Measurements from ENCODE around the gene CACNA2D4. TPM values are rescaled to one million over a fixed set of nuclear protein-coding genes. Genes with fewer than 3 reads are reported as not detected.

Gene CACNA2D4
- total RNA-seq, 1 donor from 2014 or later: 2.8 TPM

DNA sequence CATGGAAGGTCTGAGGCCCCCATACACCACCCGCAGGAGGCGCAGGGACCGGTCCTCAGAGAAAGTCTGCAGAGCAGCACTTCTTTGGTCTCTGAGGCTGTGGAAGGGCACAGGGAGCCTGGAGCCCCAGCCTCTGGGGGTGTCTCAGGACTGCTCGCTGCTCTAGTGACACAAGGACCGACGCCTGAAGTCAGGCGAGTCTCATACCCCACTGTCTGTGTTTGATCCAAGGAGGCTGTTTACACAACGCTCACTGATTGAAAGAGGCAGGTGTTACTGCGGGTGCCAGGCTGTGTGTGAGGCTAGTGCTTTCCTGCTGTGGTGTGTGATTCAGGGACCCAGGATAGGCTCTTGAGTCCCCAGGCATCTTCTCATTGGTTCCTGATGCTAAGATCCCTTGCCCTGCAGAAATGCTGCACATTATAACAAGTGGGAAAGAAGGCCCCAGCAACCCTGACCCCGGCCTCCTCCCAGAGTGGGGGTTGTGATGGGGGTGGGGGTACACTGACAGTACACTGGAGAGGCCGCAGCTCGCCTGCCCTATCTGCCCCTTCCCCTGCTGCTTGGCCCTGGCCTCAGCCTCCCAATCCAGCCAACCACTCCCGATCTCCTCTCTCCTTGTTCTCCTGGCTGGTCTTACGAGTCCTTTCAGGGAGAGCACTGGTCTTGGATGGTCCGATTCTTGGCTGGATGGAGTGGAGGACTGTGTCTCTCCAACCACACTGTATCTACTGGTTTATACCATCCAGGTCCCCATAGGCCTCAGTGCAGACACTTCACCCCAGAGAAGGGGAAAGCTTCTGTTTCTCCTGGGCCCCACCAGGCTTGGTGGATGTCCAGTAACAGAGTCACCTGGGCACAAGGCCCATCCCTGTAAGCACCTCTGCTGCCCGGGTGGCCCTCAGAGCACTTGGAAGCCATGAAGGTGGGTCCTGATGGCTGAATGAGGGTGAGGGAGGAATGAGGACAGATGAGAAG lies 6.6 kb downstream of the CACNA2D4 start:
- Mint-ChIP-seq H3K36me3 (ENCODE audit: low read depth) (no peaks in the 10 kb centered on the region), H3K4me1 (peaks cover 16% of the 10 kb centered on the region), H3K9me3 (peaks cover 7% of the 10 kb centered on the region), H3K27ac (no peak overlapping the region), H3K4me3 (no peak overlapping the region), H3K27me3 (peaks cover 19% of the 10 kb centered on the region)
- intact Hi-C loops (cut with micrococcal nuclease): no loop called here
- ChIA-PET POLR2A (interaction anchor here (0.7 kb wide), 2 partner anchors 9 to 41 kb away, joined by 5 to 10 read pairs; no protein-coding TSS in a partner anchor), CTCF (interaction anchor here (0.7 kb wide), 1 partner anchor 455 kb away, joined by 3 read pairs; no protein-coding TSS in a partner anchor)
- no peak for ATAC-seq (ENCODE audit: low read depth)
- TF ChIP-seq, protein P1, sequence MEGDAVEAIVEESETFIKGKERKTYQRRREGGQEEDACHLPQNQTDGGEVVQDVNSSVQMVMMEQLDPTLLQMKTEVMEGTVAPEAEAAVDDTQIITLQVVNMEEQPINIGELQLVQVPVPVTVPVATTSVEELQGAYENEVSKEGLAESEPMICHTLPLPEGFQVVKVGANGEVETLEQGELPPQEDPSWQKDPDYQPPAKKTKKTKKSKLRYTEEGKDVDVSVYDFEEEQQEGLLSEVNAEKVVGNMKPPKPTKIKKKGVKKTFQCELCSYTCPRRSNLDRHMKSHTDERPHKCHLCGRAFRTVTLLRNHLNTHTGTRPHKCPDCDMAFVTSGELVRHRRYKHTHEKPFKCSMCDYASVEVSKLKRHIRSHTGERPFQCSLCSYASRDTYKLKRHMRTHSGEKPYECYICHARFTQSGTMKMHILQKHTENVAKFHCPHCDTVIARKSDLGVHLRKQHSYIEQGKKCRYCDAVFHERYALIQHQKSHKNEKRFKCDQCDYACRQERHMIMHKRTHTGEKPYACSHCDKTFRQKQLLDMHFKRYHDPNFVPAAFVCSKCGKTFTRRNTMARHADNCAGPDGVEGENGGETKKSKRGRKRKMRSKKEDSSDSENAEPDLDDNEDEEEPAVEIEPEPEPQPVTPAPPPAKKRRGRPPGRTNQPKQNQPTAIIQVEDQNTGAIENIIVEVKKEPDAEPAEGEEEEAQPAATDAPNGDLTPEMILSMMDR (IDR thresholded peaks at IDR 0.05): no peak
- no peak for DNase-seq

DNA sequence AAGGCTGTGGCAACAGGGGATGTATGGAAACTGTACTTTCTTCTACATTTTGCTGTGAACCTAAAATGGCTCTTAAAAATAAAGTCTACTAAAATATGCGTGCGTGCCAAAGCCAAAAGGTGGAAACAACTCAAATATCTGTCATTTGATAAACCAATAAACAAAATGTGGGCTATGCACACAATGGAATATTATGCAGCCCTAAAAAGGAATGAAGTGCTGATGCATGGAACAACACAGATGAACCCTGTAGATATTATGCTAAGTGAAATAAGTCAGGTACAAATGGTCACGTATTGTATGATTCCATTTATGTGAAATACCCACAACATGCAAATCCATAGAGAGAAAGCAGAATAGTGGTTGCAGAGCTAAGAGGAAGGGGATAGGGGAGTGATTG lies 8.0 kb downstream of the CACNA2D4 start:
- Mint-ChIP-seq H3K27ac (no peak overlapping the region), H3K9me3 (peaks cover 20% of the 10 kb centered on the region), H3K27me3 (peaks cover 10% of the 10 kb centered on the region), H3K4me3 (no peak overlapping the region), H3K4me1 (peaks cover 6% of the 10 kb centered on the region), H3K36me3 (ENCODE audit: low read depth) (no peaks in the 10 kb centered on the region)
- DNase-seq: no peak
- TF ChIP-seq, protein P1 (IDR thresholded peaks at IDR 0.05): no peak
- intact Hi-C loops (cut with micrococcal nuclease): no loop called here
- ChIA-PET CTCF (interaction anchor here (0.7 kb wide), 2 partner anchors 23 to 103 kb away, joined by 3 read pairs; no protein-coding TSS in a partner anchor), POLR2A (no interaction called here)
- no peak for ATAC-seq (ENCODE audit: low read depth)

DNA sequence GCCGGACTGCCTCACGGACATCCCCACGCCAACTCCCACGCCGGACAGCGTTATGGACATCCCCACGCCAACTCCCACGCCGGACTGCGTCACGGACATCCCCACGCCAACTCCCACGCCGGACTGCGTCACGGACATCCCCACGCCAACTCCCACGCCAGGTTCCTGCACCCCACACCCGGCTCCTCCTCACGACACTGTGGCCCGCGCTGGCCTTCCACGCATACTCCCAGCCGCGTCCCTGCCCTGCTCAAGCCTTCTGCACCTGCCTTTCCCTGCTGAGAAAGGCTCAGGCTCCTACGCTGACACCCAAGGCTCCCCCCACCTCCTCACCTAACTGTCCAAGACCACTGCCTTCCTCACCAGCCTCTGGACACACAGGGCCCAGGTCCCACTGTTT lies 9.7 kb downstream of the CACNA2D4 start:
- intact Hi-C loops (cut with micrococcal nuclease): no loop called here
- Mint-ChIP-seq H3K36me3 (ENCODE audit: low read depth) (no peaks in the 10 kb centered on the region), H3K4me1 (peaks cover 6% of the 10 kb centered on the region), H3K27me3 (peaks cover 12% of the 10 kb centered on the region), H3K9me3 (peaks cover 28% of the 10 kb centered on the region), H3K27ac (no peak overlapping the region), H3K4me3 (no peak overlapping the region)
- CTCF ChIA-PET: no interaction called here
- TF ChIP-seq, protein P1 (IDR thresholded peaks at IDR 0.05): no peak
- no peak for ATAC-seq (ENCODE audit: low read depth)
- no peak for DNase-seq
- POLR2A ChIA-PET: no interaction called here

DNA sequence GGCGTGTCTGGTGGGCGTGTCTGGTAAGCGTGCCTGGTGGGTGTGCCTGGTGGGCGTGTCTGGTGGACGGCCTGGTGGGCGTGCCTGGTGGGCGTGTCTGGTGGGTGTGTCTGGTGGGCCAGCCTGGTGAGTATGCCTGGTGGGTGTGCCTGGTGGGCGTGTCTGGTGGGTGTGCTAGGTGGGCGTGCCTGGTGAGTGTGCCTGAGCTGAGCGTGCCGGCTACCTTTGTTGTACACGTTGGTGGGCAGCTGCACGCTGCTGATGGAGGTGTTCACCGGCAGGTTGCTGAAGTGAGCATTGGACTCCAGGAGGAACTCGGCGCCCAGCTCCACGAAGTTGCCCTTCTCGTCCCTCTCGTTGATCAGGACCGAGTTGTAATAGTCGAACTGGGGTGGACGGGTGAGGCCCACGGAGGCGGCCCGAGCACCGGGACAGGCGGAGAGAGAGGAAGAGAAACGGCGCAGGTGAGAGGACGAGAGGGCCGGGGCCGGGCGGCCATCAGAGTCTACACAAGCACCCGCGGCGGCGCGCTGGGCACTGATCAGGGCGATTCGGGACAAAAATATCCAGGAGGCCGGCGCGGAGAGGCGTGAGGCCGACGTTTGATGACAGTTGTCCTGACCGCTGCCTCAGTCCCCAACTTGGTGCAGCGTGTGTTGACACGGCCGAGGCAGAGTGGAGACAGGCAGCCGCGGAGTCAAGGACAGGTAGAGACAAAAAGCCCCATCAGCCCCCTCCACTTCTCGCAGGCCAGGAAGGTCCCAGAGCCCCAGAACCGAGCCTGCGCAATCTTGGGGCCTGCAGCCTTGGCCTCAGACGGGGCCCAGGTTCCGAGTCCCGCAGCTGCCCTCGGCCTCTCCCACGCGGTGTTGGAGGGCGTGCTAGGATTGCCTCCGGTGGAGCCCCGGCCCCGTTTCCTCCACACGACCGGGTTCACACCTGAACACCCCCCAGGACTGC lies 10.5 kb downstream of the CACNA2D4 start:
- DNase-seq: no peak
- intact Hi-C loops (cut with micrococcal nuclease): no loop called here
- H3K4me3 Mint-ChIP-seq: peak overlapping the region; percentile 79
- H3K27me3 Mint-ChIP-seq: peaks cover 12% of the 10 kb centered on the region
- CTCF ChIA-PET: no interaction called here
- ATAC-seq (ENCODE audit: low read depth): peak; percentile 73
- POLR2A ChIA-PET: no interaction called here
- no peak overlapping the region for H3K27ac Mint-ChIP-seq
- TF ChIP-seq, protein P1 (IDR thresholded peaks at IDR 0.05): no peak
- H3K36me3 Mint-ChIP-seq (ENCODE audit: low read depth): no peaks in the 10 kb centered on the region
- peaks cover 6% of the 10 kb centered on the region for H3K4me1 Mint-ChIP-seq
- peaks cover 34% of the 10 kb centered on the region for H3K9me3 Mint-ChIP-seq
